ENCODE data around the gene MCC. TPM values are rescaled to one million over a fixed set of nuclear protein-coding genes. Genes with fewer than 3 reads are reported as not detected.

Gene MCC
- total RNA-seq, 2 experiments from 2014 or later = 0.25 TPM; not detected in 1

DNA sequence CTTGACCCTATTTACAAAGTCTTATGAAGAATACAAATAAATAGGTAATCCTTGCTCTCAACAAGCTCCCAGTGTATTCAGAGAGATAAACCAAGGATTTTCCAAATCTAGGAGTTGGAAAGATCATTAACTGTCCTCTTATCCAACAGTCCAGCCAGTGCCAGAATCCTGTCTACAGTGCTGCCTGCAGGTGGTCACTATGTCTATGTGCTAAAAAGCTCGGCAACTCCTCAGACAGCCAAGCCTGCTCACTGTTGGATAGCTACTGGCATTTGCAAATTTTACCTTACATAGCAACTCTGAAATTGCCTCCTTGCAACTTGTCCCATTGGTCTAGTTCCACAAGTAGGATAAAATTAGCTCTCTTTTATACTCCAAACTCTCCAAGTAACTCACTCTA lies 324.2 kb downstream of the MCC start:
- no peaks in the 10 kb centered on the region for H3K79me2 ChIP-seq (ENCODE audit: insufficient read depth, low read depth, low read length)
- intact Hi-C loops (cut with micrococcal nuclease; ENCODE audit: unreplicated experiment) = no loop called here
- no peaks in the 10 kb centered on the region for H3K9me2 ChIP-seq (ENCODE audit: insufficient read depth, low read length)
- H3K9me3 ChIP-seq (ENCODE audit: low read length) = no peaks in the 10 kb centered on the region
- no peaks in the 10 kb centered on the region for H3K36me3 ChIP-seq (ENCODE audit: insufficient read depth, low read length)
- CTCF ChIA-PET (ENCODE audit: unreplicated experiment) = no interaction called here
- BruUV-seq (replicated peaks) = no TSS peak
- no peak overlapping the region for H2AFZ ChIP-seq (ENCODE audit: low read length)
- no peak overlapping the region for H3K4me3 ChIP-seq (ENCODE audit: low read depth, low read length, poor library complexity, severe bottlenecking)
- no peak for DNase-seq (ENCODE audit: low spot score)
- POLR2A ChIA-PET = no interaction called here
- no peak overlapping the region for H3K4me2 ChIP-seq (ENCODE audit: low read length)
- no peak overlapping the region for H3K27ac ChIP-seq (ENCODE audit: low read depth, low read length, poor library complexity, severe bottlenecking)
- no peaks in the 10 kb centered on the region for H3K4me1 ChIP-seq (ENCODE audit: insufficient read depth, low read length, poor library complexity, severe bottlenecking)
- no peak for TF ChIP-seq EZH2phosphoT487 (IDR thresholded peaks at IDR 0.05; ENCODE audit: borderline replicate concordance, low read depth, low read length)
- TF ChIP-seq, protein P1, sequence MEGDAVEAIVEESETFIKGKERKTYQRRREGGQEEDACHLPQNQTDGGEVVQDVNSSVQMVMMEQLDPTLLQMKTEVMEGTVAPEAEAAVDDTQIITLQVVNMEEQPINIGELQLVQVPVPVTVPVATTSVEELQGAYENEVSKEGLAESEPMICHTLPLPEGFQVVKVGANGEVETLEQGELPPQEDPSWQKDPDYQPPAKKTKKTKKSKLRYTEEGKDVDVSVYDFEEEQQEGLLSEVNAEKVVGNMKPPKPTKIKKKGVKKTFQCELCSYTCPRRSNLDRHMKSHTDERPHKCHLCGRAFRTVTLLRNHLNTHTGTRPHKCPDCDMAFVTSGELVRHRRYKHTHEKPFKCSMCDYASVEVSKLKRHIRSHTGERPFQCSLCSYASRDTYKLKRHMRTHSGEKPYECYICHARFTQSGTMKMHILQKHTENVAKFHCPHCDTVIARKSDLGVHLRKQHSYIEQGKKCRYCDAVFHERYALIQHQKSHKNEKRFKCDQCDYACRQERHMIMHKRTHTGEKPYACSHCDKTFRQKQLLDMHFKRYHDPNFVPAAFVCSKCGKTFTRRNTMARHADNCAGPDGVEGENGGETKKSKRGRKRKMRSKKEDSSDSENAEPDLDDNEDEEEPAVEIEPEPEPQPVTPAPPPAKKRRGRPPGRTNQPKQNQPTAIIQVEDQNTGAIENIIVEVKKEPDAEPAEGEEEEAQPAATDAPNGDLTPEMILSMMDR (conservative IDR thresholded peaks at IDR 0.05; ENCODE audit: low read length) = no peak
- no peaks in the 10 kb centered on the region for H4K20me1 ChIP-seq (ENCODE audit: insufficient read depth, low read length)

DNA sequence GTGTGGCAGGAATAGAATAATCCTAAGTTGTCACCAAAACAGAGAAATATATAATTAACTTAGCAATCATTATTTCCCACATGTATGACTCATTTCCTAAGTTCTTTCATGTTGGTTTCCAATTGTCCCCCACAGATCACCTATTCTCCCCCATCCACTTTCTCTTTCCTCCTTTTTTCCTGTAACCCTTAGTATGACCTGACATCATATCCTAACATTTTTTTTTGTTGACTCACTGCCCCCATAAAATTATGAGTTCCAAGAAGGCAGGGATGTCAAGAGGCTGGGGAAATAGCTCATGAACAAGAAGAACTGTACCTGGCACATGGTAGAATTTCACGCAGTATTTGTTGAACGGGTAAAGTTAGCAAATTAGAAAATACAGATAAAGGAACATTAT lies 324.9 kb downstream of the MCC start:
- ChIA-PET CTCF (ENCODE audit: unreplicated experiment) (no interaction called here), POLR2A (no interaction called here)
- H3K27ac ChIP-seq (ENCODE audit: low read depth, low read length, poor library complexity, severe bottlenecking) = no peak overlapping the region
- H4K20me1 ChIP-seq (ENCODE audit: insufficient read depth, low read length) = no peaks in the 10 kb centered on the region
- no peaks in the 10 kb centered on the region for H3K36me3 ChIP-seq (ENCODE audit: insufficient read depth, low read length)
- TF ChIP-seq, protein P1 (conservative IDR thresholded peaks at IDR 0.05; ENCODE audit: low read length) = no peak
- TF ChIP-seq EZH2phosphoT487 (IDR thresholded peaks at IDR 0.05; ENCODE audit: borderline replicate concordance, low read depth, low read length) = no peak
- H3K9me2 ChIP-seq (ENCODE audit: insufficient read depth, low read length) = no peaks in the 10 kb centered on the region
- no peaks in the 10 kb centered on the region for H3K79me2 ChIP-seq (ENCODE audit: insufficient read depth, low read depth, low read length)
- no peak overlapping the region for H2AFZ ChIP-seq (ENCODE audit: low read length)
- no peaks in the 10 kb centered on the region for H3K9me3 ChIP-seq (ENCODE audit: low read length)
- DNase-seq (ENCODE audit: low spot score) = no peak
- no peaks in the 10 kb centered on the region for H3K4me1 ChIP-seq (ENCODE audit: insufficient read depth, low read length, poor library complexity, severe bottlenecking)
- H3K4me2 ChIP-seq (ENCODE audit: low read length) = no peak overlapping the region
- no peak overlapping the region for H3K4me3 ChIP-seq (ENCODE audit: low read depth, low read length, poor library complexity, severe bottlenecking)
- BruUV-seq (replicated peaks) = no TSS peak
- intact Hi-C loops (cut with micrococcal nuclease; ENCODE audit: unreplicated experiment) = no loop called here

DNA sequence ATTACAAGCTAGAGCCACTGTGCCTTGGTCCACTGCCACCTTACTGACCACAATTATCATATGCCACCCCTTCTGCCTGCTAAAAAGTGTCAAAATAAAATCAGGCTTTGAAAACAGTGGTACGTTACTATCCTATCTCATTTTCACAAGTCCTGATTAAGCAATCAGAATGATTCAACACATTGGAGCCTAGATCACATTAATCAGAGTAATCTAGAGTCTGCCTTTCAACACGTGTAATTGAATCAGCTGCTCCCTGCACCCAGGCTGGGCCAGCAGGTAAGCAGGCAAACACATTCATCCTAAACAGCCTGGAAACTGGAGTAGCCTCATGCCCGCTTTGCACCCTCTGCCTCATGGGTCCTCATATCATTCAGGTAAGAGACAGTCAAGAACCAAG lies 325.5 kb downstream of the MCC start:
- Histone ChIP-seq H3K9me2 (ENCODE audit: insufficient read depth, low read length) (no peaks in the 10 kb centered on the region), H3K4me3 (ENCODE audit: low read depth, low read length, poor library complexity, severe bottlenecking) (no peak overlapping the region), H3K36me3 (ENCODE audit: insufficient read depth, low read length) (no peaks in the 10 kb centered on the region), H3K4me1 (ENCODE audit: insufficient read depth, low read length, poor library complexity, severe bottlenecking) (no peaks in the 10 kb centered on the region), H3K79me2 (ENCODE audit: insufficient read depth, low read depth, low read length) (no peaks in the 10 kb centered on the region), H4K20me1 (ENCODE audit: insufficient read depth, low read length) (no peaks in the 10 kb centered on the region), H3K4me2 (ENCODE audit: low read length) (no peak overlapping the region), H3K9me3 (ENCODE audit: low read length) (no peaks in the 10 kb centered on the region), H2AFZ (ENCODE audit: low read length) (no peak overlapping the region), H3K27ac (ENCODE audit: low read depth, low read length, poor library complexity, severe bottlenecking) (no peak overlapping the region)
- DNase-seq (ENCODE audit: low spot score) = no peak
- POLR2A ChIA-PET = interaction anchor here (0.7 kb wide), 1 partner anchor 147 kb away, joined by 3 read pairs; no protein-coding TSS in a partner anchor
- CTCF ChIA-PET (ENCODE audit: unreplicated experiment) = no interaction called here
- TF ChIP-seq EZH2phosphoT487 (IDR thresholded peaks at IDR 0.05; ENCODE audit: borderline replicate concordance, low read depth, low read length) = no peak
- TF ChIP-seq, protein P1 (conservative IDR thresholded peaks at IDR 0.05; ENCODE audit: low read length) = no peak
- no TSS peak for BruUV-seq (replicated peaks)
- intact Hi-C loops (cut with micrococcal nuclease; ENCODE audit: unreplicated experiment) = no loop called here
